ENCODE results near the gene FOXP4. TPM values are rescaled to one million over a fixed set of nuclear protein-coding genes. Genes with fewer than 3 reads are reported as not detected.
A peak's percentile ranks its signal among the peaks of the same experiment; 100 is the strongest.

Gene FOXP4
- total and polyA plus RNA-seq, 9 donors, result 2.3 to 37.4 (median 15.5) TPM

- Histone ChIP-seq H3K36me3 (no peaks in the 10 kb centered on the region), H3K27me3 (no peaks in the 10 kb centered on the region), H3K27ac (no peak overlapping the region), H3K9me3 (no peaks in the 10 kb centered on the region), H3K4me1 (ENCODE audit: insufficient read depth) (peaks cover 2% of the 10 kb centered on the region), H3K4me3 (no peak overlapping the region)
- DNase-seq, result no peak
- intact Hi-C loops (cut with DNase I), result no loop called here
- TF ChIP-seq CTCF (IDR thresholded peaks at IDR 0.05), result no peak
- TF ChIP-seq EP300 (IDR thresholded peaks at IDR 0.05), result no peak
- TF ChIP-seq POLR2A (IDR thresholded peaks at IDR 0.05), result no peak
- 76 to 79% (median 78%) methylated on average over 12 of the region's 12 CpGs for WGBS, 3 donors
These were observed 98.9 kb downstream of the FOXP4 start for GRCh38 chr6:41645007-41645618.

GRCh38 chr6:41646026-41646795 lies 100.0 kb downstream of the FOXP4 start:
- DNase-seq, result no peak
- 83 to 87% (median 84%) methylated on average over 10 to 14 of the region's 14 CpGs for WGBS, 3 donors
- Histone ChIP-seq H3K27ac (no peak overlapping the region), H3K4me3 (no peak overlapping the region), H3K36me3 (no peaks in the 10 kb centered on the region), H3K9me3 (no peaks in the 10 kb centered on the region), H3K4me1 (ENCODE audit: insufficient read depth) (peaks cover 2% of the 10 kb centered on the region), H3K27me3 (no peaks in the 10 kb centered on the region)
- intact Hi-C loops (cut with DNase I), result no loop called here
- TF ChIP-seq CTCF (IDR thresholded peaks at IDR 0.05) (no peak), EP300 (IDR thresholded peaks at IDR 0.05) (no peak), POLR2A (IDR thresholded peaks at IDR 0.05) (no peak)

- 65 to 72% (median 69%) methylated on average over 9 of the region's 9 CpGs for WGBS, 3 donors
- no peak for DNase-seq
- Histone ChIP-seq H3K36me3 (no peaks in the 10 kb centered on the region), H3K27me3 (no peaks in the 10 kb centered on the region), H3K4me3 (no peak overlapping the region), H3K27ac (no peak overlapping the region), H3K4me1 (ENCODE audit: insufficient read depth) (peaks cover 2% of the 10 kb centered on the region), H3K9me3 (no peaks in the 10 kb centered on the region)
- TF ChIP-seq EP300 (IDR thresholded peaks at IDR 0.05) (no peak), CTCF (IDR thresholded peaks at IDR 0.05) (no peak), POLR2A (IDR thresholded peaks at IDR 0.05) (no peak)
- intact Hi-C loops (cut with DNase I), result no loop called here
These were observed 100.9 kb downstream of the FOXP4 start for GRCh38 chr6:41647061-41647511.

- no peaks in the 10 kb centered on the region for H3K27me3 ChIP-seq
- H3K4me1 ChIP-seq (ENCODE audit: insufficient read depth), result peaks cover 2% of the 10 kb centered on the region
- peak in 1 of 5 donors; percentile 9 for DNase-seq
- TF ChIP-seq CTCF (IDR thresholded peaks at IDR 0.05), result no peak
- no peak for TF ChIP-seq POLR2A (IDR thresholded peaks at IDR 0.05)
- TF ChIP-seq EP300 (IDR thresholded peaks at IDR 0.05), result no peak
- H3K27ac ChIP-seq, result no peak overlapping the region
- no peaks in the 10 kb centered on the region for H3K9me3 ChIP-seq
- 63 to 69% (median 66%) methylated on average over 7 of the region's 7 CpGs for WGBS, 3 donors
- no peak overlapping the region for H3K4me3 ChIP-seq
- intact Hi-C loops (cut with DNase I), result no loop called here
- no peaks in the 10 kb centered on the region for H3K36me3 ChIP-seq
These were observed 101.9 kb downstream of the FOXP4 start for GRCh38 chr6:41648070-41648585.
